Loucy (cell line): Measurements from ENCODE around the gene ZNF714.

Source experiments
- H2AFZ ChIP-seq: fragments of 200-600 bp; sonication (generic); 2 replicates; pipeline ENCODE4 v1.6.0; 2016; ENCODE audit warnings: antibody characterized with exemption, mild to moderate bottlenecking, low read length, moderate library complexity
- H3F3A ChIP-seq: fragments of 200-600 bp; 2 replicates; pipeline ENCODE4 v1.6.0; 2016; ENCODE audit warnings: antibody characterized with exemption, low read depth, mild to moderate bottlenecking
- H3K27me3 ChIP-seq: fragments of 200-600 bp; sonication (generic); 2 replicates; pipeline ENCODE4 v1.6.1; 2014; ENCODE audit warnings: low read length, mild to moderate bottlenecking; ENCODE audit not compliant: insufficient read depth, poor library complexity, severe bottlenecking
- H3K36me3 ChIP-seq: fragments of 200-600 bp; sonication (generic); 2 replicates; pipeline ENCODE4 v1.6.1; 2016; ENCODE audit warnings: low read length; ENCODE audit not compliant: insufficient read depth
- H3K4me1 ChIP-seq: fragments of 200-600 bp; sonication (generic); 2 replicates; pipeline ENCODE4 v1.5.1; 2014; ENCODE audit warnings: low read length, mild to moderate bottlenecking; ENCODE audit not compliant: insufficient read depth, poor library complexity, severe bottlenecking
- H3K4me2 ChIP-seq: fragments of 200-600 bp; sonication (generic); 2 replicates; pipeline ENCODE4 v1.6.0; 2014; ENCODE audit warnings: antibody characterized with exemption, low read length, low read depth, mild to moderate bottlenecking; ENCODE audit not compliant: poor library complexity, severe bottlenecking
- H3K4me3 ChIP-seq: fragments of 200-600 bp; sonication (generic); 2 replicates; pipeline ENCODE4 v1.5.1; 2014; ENCODE audit warnings: low read length, mild to moderate bottlenecking, mixed read lengths; ENCODE audit not compliant: poor library complexity, severe bottlenecking
- H3K79me2 ChIP-seq: fragments of 200-600 bp; sonication (generic); 2 replicates; pipeline ENCODE4 v1.6.1; 2014; ENCODE audit warnings: low read length; ENCODE audit not compliant: insufficient read depth
- H3K9ac ChIP-seq: fragments of 200-600 bp; sonication (generic); 2 replicates; pipeline ENCODE4 v1.6.0; 2014; ENCODE audit warnings: mild to moderate bottlenecking, low read depth, low read length, moderate library complexity; ENCODE audit not compliant: poor library complexity, severe bottlenecking
- H3K9me2 ChIP-seq: fragments of 200-600 bp; sonication (generic); replicated peaks from 2 replicates; pipeline ENCODE4 v1.6.1; 2016; ENCODE audit warnings: low read depth, low read length, mixed read lengths
- H3K9me3 ChIP-seq: fragments of 200-600 bp; sonication (generic); 2 replicates; pipeline ENCODE4 v1.6.1; 2014; ENCODE audit warnings: mild to moderate bottlenecking, antibody characterized with exemption, low read length, low read depth; ENCODE audit not compliant: insufficient read depth
- H4K20me1 ChIP-seq: fragments of 200-600 bp; sonication (generic); 2 replicates; pipeline ENCODE4 v1.6.0; 2014; ENCODE audit warnings: antibody characterized with exemption, low read length, mild to moderate bottlenecking; ENCODE audit not compliant: insufficient read depth, poor library complexity, severe bottlenecking
- EZH2phosphoT487 ChIP-seq: fragments of 200-600 bp; IDR thresholded peaks from 2 replicates; pipeline ENCODE4 v1.6.1; 2018; ENCODE audit warnings: antibody characterized with exemption, mild to moderate bottlenecking, moderate library complexity, borderline replicate concordance
- TF ChIP-seq, protein P1 (sequence below): fragments of 200-600 bp; sonication (generic); conservative IDR thresholded peaks from 2 replicates; pipeline ENCODE4 v1.5.1; 2014; ENCODE audit warnings: mild to moderate bottlenecking, antibody characterized with exemption, low read length

The ZNF714 gene

DNA sequence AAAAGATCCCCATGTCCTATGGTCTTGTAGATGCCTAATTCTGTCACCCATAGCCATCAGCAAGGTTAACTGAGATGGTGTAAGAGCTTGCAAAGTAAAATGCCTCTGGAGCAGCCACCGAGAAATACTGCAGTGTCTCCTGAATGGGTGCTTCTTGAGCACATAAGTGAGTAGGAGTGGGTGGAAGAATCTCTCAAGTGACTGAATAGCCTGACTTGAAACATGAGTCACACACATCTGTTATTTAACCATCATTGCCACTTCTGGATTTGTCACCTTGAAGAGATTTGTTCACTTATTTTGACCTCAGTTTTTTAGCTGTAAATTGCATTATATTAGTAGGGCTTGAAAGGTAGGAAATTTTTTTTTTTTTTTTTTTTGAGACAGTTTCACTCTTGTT, 2.3 kb downstream of the ZNF714 start:
- H3K9ac ChIP-seq: peak overlapping the region; percentile 90
- TF ChIP-seq, protein P1, sequence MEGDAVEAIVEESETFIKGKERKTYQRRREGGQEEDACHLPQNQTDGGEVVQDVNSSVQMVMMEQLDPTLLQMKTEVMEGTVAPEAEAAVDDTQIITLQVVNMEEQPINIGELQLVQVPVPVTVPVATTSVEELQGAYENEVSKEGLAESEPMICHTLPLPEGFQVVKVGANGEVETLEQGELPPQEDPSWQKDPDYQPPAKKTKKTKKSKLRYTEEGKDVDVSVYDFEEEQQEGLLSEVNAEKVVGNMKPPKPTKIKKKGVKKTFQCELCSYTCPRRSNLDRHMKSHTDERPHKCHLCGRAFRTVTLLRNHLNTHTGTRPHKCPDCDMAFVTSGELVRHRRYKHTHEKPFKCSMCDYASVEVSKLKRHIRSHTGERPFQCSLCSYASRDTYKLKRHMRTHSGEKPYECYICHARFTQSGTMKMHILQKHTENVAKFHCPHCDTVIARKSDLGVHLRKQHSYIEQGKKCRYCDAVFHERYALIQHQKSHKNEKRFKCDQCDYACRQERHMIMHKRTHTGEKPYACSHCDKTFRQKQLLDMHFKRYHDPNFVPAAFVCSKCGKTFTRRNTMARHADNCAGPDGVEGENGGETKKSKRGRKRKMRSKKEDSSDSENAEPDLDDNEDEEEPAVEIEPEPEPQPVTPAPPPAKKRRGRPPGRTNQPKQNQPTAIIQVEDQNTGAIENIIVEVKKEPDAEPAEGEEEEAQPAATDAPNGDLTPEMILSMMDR: no peak
- H3K4me2 ChIP-seq: peak overlapping the region; percentile 62
- H3K36me3 ChIP-seq: 0 out of 2 replicates have a peak, but pooled peaks cover 6% of the 10 kb centered on the region
- no peaks in the 10 kb centered on the region for H3K9me2 ChIP-seq
- H2AFZ ChIP-seq: no peak overlapping the region
- no peaks in the 10 kb centered on the region for H3F3A ChIP-seq
- H3K27me3 ChIP-seq: no peaks in the 10 kb centered on the region
- peaks cover 31% of the 10 kb centered on the region for H4K20me1 ChIP-seq
- peak overlapping the region; percentile 91 for H3K4me3 ChIP-seq
- peaks cover 65% of the 10 kb centered on the region for H3K79me2 ChIP-seq
- no peaks in the 10 kb centered on the region for H3K9me3 ChIP-seq
- H3K4me1 ChIP-seq: peaks cover 46% of the 10 kb centered on the region

DNA sequence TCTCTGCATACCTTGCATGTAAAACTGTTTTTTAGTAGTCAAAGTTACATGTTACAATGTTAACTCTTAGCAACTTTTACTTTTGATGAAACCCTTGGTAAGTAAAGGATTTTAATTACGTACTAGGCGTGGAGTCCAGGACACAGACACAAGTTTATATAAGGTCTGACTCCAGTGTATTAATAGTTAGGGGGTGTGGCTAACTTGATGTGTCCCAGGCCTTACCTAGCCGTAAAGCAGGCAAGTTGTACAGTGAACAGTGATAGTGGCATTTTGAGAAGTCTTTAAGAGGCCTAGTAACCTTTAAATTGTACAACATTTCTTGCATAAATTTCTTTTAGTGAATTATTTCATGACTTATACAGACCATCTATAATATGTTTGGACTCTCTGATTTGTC, 5.9 kb downstream of the ZNF714 start:
- Histone ChIP-seq H3K79me2 (peaks cover 57% of the 10 kb centered on the region), H2AFZ (no peak overlapping the region), H3K9ac (no peak overlapping the region), H3K4me2 (peak overlapping the region; percentile 62), H4K20me1 (peaks cover 31% of the 10 kb centered on the region), H3F3A (no peaks in the 10 kb centered on the region), H3K4me3 (no peak overlapping the region), H3K9me2 (no peaks in the 10 kb centered on the region), H3K4me1 (peaks cover 50% of the 10 kb centered on the region), H3K36me3 (0 out of 2 replicates have a peak, but pooled peaks cover 6% of the 10 kb centered on the region), H3K9me3 (no peaks in the 10 kb centered on the region), H3K27me3 (no peaks in the 10 kb centered on the region)
- no peak for TF ChIP-seq EZH2phosphoT487
- TF ChIP-seq, protein P1: no peak

DNA sequence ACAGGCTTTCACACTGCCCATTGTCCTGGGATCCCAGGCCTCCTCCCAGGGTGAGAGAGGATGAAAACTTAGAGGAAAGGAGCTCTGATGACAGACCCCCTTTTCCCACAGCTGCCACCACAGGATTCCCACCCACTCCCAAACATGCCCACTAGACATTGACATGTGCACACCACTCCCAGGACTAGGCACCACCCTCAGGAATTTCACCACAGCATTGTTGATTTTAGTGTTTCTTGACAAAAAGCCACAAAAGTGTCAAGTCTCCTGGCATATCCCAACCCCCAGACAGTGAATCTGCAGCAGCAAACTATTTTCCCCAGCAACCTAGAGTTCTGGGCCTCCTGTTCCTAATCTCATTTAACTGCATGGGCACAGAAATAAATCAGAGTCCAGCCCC, 10.1 kb downstream of the ZNF714 start:
- Histone ChIP-seq H2AFZ (no peak overlapping the region), H3K36me3 (peaks cover 9% of the 10 kb centered on the region; the same call in 1 of the 2 replicates), H3K9ac (no peak overlapping the region), H3K4me1 (peaks cover 9% of the 10 kb centered on the region), H3K9me2 (no peaks in the 10 kb centered on the region), H3K79me2 (peaks cover 35% of the 10 kb centered on the region), H4K20me1 (peaks cover 6% of the 10 kb centered on the region), H3K27me3 (no peaks in the 10 kb centered on the region), H3K4me2 (no peak overlapping the region), H3K4me3 (no peak overlapping the region), H3F3A (no peaks in the 10 kb centered on the region), H3K9me3 (no peaks in the 10 kb centered on the region)
- no peak for TF ChIP-seq EZH2phosphoT487
- TF ChIP-seq, protein P1: no peak
